ENCODE results near the gene ZBTB38.

GRCh38 chr3:141349711-141350110, 18.6 kb upstream of the ZBTB38 start:
- TF ChIP-seq, protein P1, sequence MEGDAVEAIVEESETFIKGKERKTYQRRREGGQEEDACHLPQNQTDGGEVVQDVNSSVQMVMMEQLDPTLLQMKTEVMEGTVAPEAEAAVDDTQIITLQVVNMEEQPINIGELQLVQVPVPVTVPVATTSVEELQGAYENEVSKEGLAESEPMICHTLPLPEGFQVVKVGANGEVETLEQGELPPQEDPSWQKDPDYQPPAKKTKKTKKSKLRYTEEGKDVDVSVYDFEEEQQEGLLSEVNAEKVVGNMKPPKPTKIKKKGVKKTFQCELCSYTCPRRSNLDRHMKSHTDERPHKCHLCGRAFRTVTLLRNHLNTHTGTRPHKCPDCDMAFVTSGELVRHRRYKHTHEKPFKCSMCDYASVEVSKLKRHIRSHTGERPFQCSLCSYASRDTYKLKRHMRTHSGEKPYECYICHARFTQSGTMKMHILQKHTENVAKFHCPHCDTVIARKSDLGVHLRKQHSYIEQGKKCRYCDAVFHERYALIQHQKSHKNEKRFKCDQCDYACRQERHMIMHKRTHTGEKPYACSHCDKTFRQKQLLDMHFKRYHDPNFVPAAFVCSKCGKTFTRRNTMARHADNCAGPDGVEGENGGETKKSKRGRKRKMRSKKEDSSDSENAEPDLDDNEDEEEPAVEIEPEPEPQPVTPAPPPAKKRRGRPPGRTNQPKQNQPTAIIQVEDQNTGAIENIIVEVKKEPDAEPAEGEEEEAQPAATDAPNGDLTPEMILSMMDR (IDR thresholded peaks at IDR 0.05) = no peak
- no peak for TF ChIP-seq KAT7 (CRISPR knock-in tag; IDR thresholded peaks at IDR 0.05; ENCODE audit: borderline replicate concordance)
- no peak for TF ChIP-seq PREB (CRISPR knock-in tag; IDR thresholded peaks at IDR 0.05; ENCODE audit: borderline replicate concordance)
- no peak for TF ChIP-seq JUN (CRISPR knock-in tag; IDR thresholded peaks at IDR 0.05)
- no peak for TF ChIP-seq ELF4 (CRISPR knock-in tag; IDR thresholded peaks at IDR 0.05; ENCODE audit: low read depth)
